HG03097 (cell line): ENCODE measurements around the gene INAFM2.

Experiments used
- ATAC-seq: cut with Tn5 transposase; IDR thresholded peaks from one replicate; pipeline ENCODE4 v1.9.1; 2021; ENCODE audit not compliant: unreplicated experiment, low FRiP score

INAFM2 gene

GRCh38 chr15:40323239-40323952 lies at the start of gene INAFM2:
INAFM2 (plus strand) TSS chr15:40323692; CDS start chr15:40324056, 364 bp downstream.
- peak; percentile 88 for ATAC-seq

GRCh38 chr15:40274350-40275274 lies 48.9 kb upstream of the INAFM2 start:
- no peak for ATAC-seq

GRCh38 chr15:40275523-40275922 lies 48.0 kb upstream of the INAFM2 start:
- no peak for ATAC-seq

GRCh38 chr15:40275954-40276353 lies 47.5 kb upstream of the INAFM2 start:
- no peak for ATAC-seq

- no peak for ATAC-seq
These were observed 46.6 kb upstream of the INAFM2 start for GRCh38 chr15:40276927-40277326.

GRCh38 chr15:40277471-40277870 lies 46.0 kb upstream of the INAFM2 start:
- no peak for ATAC-seq

- no peak for ATAC-seq
These were observed 45.5 kb upstream of the INAFM2 start for GRCh38 chr15:40278026-40278425.

- ATAC-seq, result no peak
These were observed 43.9 kb upstream of the INAFM2 start for GRCh38 chr15:40279437-40280141.

GRCh38 chr15:40280260-40281056 lies 43.0 kb upstream of the INAFM2 start:
- ATAC-seq, result no peak

- no peak for ATAC-seq
These were observed 42.3 kb upstream of the INAFM2 start for GRCh38 chr15:40281057-40281800.

- no peak for ATAC-seq
These were observed 41.7 kb upstream of the INAFM2 start for GRCh38 chr15:40281801-40282146.

GRCh38 chr15:40282147-40282868 lies 41.2 kb upstream of the INAFM2 start:
- no peak for ATAC-seq

- no peak for ATAC-seq
These were observed 40.5 kb upstream of the INAFM2 start, which contains the start of gene ANKRD63 for GRCh38 chr15:40282869-40283614. ANKRD63 (minus strand) TSS chr15:40283064; CDS start chr15:40282586, 478 bp downstream.

GRCh38 chr15:40283615-40284300 lies 39.7 kb upstream of the INAFM2 start:
- no peak for ATAC-seq

GRCh38 chr15:40285151-40285550 lies 38.3 kb upstream of the INAFM2 start:
- ATAC-seq, result no peak

- ATAC-seq, result no peak
These were observed 37.9 kb upstream of the INAFM2 start for GRCh38 chr15:40285554-40286011.

- no peak for ATAC-seq
These were observed 37.4 kb upstream of the INAFM2 start for GRCh38 chr15:40286061-40286532.
